H1 (cell line): Measurements from ENCODE around the gene NUBPL. TPM values are rescaled to one million over a fixed set of nuclear protein-coding genes. Genes with fewer than 3 reads are reported as not detected.

Source experiments
- CTCF ChIA-PET: fragments of 300-600 bp; sonication (Branson Sonifier 250); formaldehyde crosslinking; loops from one replicate; lab custom pipeline; 2021; ENCODE audit not compliant: partially characterized antibody; lab: Charles Lee
- POLR2A ChIA-PET: fragments of 300-600 bp; sonication (Branson Sonifier 250); formaldehyde crosslinking; loops from one replicate; lab custom pipeline; 2021; ENCODE audit warnings: inconsistent platforms; ENCODE audit not compliant: partially characterized antibody; lab: Charles Lee
- DNase-seq, 2 experiments: peaks; one replicate each; pipeline versions ENCODE4 v3.0.0 to v3.0.0-alpha.2; 2010 to 2022; ENCODE audit warnings: low spot score in 2 of 2, low read depth in 1 of 2, mixed read lengths in 1 of 2
- FAIRE-seq: peaks from 2 replicates; lab custom pipeline; 2011; peaks lifted over from hg19 to GRCh38; lab: Jason Lieb, UNC
- H2AFZ ChIP-seq: 2 replicates; pipeline ENCODE4 v1.8.1; 2012; ENCODE audit warnings: low read length, inconsistent platforms
- H2AK5ac ChIP-seq: 2 replicates; pipeline ENCODE4 v1.6.1; 2013; ENCODE audit warnings: low read depth, low read length
- H2BK120ac ChIP-seq: replicated peaks from 2 replicates; pipeline ENCODE3; 2013; ENCODE audit warnings: low read depth, low read length, inconsistent platforms
- H2BK12ac ChIP-seq: 2 replicates; pipeline ENCODE4 v1.6.1; 2013; ENCODE audit warnings: low read depth, low read length
- H2BK15ac ChIP-seq: 2 replicates; pipeline ENCODE4 v1.6.1; 2013; ENCODE audit warnings: low read length
- H2BK20ac ChIP-seq: 2 replicates; pipeline ENCODE4 v1.6.1; 2013; ENCODE audit warnings: low read length
- H2BK5ac ChIP-seq: 2 replicates; pipeline ENCODE4 v1.6.1; 2013; ENCODE audit warnings: low read depth, low read length
- H3K14ac ChIP-seq: 2 replicates; pipeline ENCODE4 v1.6.1; 2013; ENCODE audit warnings: inconsistent platforms; ENCODE audit not compliant: insufficient read length
- H3K18ac ChIP-seq: 2 replicates; pipeline ENCODE4 v1.6.1; 2013; ENCODE audit warnings: low read length; ENCODE audit errors: extremely low read depth
- H3K23ac ChIP-seq: 2 replicates; pipeline ENCODE4 v1.6.1; 2013; ENCODE audit warnings: inconsistent platforms; ENCODE audit not compliant: insufficient read length
- H3K23me2 ChIP-seq: 2 replicates; pipeline ENCODE4 v1.6.1; 2013; ENCODE audit warnings: low read depth, low read length
- H3K27ac ChIP-seq: 2 replicates; pipeline ENCODE4 v1.6.1; 2011; ENCODE audit warnings: low read depth, low read length, inconsistent platforms
- H3K27me3 ChIP-seq, 4 experiments: replicated peaks in 1 of 4; 1 replicate in 1 of 4; 2 replicates in 3 of 4; pipeline versions ENCODE4 v1.6.1 to v1.8.1; 2011 to 2013; ENCODE audit warnings: low read length in 3 of 4, mild to moderate bottlenecking in 3 of 4, inconsistent platforms in 2 of 4, mixed read lengths in 2 of 4, moderate library complexity in 1 of 4; ENCODE audit not compliant: control insufficient read depth in 3 of 4, insufficient read depth in 3 of 4; ENCODE audit errors: extremely low read depth in 1 of 4
- H3K36me3 ChIP-seq, 4 experiments: 2 replicates each; pipeline versions ENCODE4 v1.6.1 to v1.8.1; 2011 to 2013; ENCODE audit warnings: mild to moderate bottlenecking in 4 of 4, low read length in 3 of 4, moderate library complexity in 2 of 4, control low read depth in 1 of 4, inconsistent platforms in 1 of 4; ENCODE audit not compliant: insufficient read depth in 4 of 4, control insufficient read depth in 2 of 4
- H3K4ac ChIP-seq: replicated peaks from 2 replicates; pipeline ENCODE3; 2013; ENCODE audit warnings: low read length, low read depth, mixed read lengths, inconsistent platforms; ENCODE audit not compliant: insufficient read length
- H3K4me1 ChIP-seq, 4 experiments: replicated peaks in 1 of 4; 1 replicate in 1 of 4; 2 replicates in 3 of 4; pipeline versions ENCODE4 v1.6.1 to v1.8.1; 2011 to 2013; ENCODE audit warnings: low read length in 3 of 4, inconsistent platforms in 2 of 4, mixed read lengths in 1 of 4; ENCODE audit not compliant: insufficient read depth in 4 of 4, control insufficient read depth in 3 of 4
- H3K4me2 ChIP-seq, 2 experiments: 2 replicates each; pipeline versions ENCODE4 v1.6.1 to v1.8.1; 2011 to 2013; ENCODE audit warnings: low read depth in 2 of 2, low read length in 2 of 2, control low read depth in 1 of 2, inconsistent platforms in 1 of 2, mild to moderate bottlenecking in 1 of 2; ENCODE audit not compliant: insufficient read depth in 1 of 2
- H3K4me3 ChIP-seq, 4 experiments: fragments of 200-600, 300-600 bp in 1 of 4; sonication (generic), shearing (Covaris generic), sonication (Bioruptor Twin) in 1 of 4; 2 replicates each; pipeline versions ENCODE4 v1.5.1 to v1.8.1; 2011 to 2016; ENCODE audit warnings: low read length in 4 of 4, low read depth in 3 of 4, control low read depth in 2 of 4, inconsistent platforms in 2 of 4, mild to moderate bottlenecking in 2 of 4, mixed read lengths in 1 of 4, moderate library complexity in 1 of 4; ENCODE audit not compliant: insufficient read depth in 2 of 4; ENCODE audit errors: extremely low read depth in 1 of 4
- H3K56ac ChIP-seq: replicated peaks from 2 replicates; pipeline ENCODE3; 2013; ENCODE audit warnings: low read depth, mild to moderate bottlenecking, mixed read lengths, low read length, inconsistent platforms; ENCODE audit not compliant: insufficient read length
- H3K79me1 ChIP-seq: 2 replicates; pipeline ENCODE4 v1.6.1; 2013; ENCODE audit warnings: low read depth, low read length, control low read depth
- H3K79me2 ChIP-seq, 2 experiments: 2 replicates each; pipeline versions ENCODE4 v1.6.1 to v1.8.1; 2012 to 2013; ENCODE audit warnings: low read length in 2 of 2, mild to moderate bottlenecking in 2 of 2, inconsistent platforms in 1 of 2; ENCODE audit not compliant: insufficient read depth in 2 of 2, control insufficient read depth in 1 of 2
- H3K9ac ChIP-seq, 4 experiments: replicated peaks in 1 of 4; 1 replicate in 1 of 4; 2 replicates in 3 of 4; pipeline versions ENCODE4 v1.6.1 to v1.8.1; 2011 to 2013; ENCODE audit warnings: low read depth in 3 of 4, low read length in 3 of 4, control low read depth in 2 of 4, mild to moderate bottlenecking in 2 of 4, moderate library complexity in 2 of 4, inconsistent platforms in 1 of 4; ENCODE audit errors: extremely low read depth in 1 of 4
- H3K9me3 ChIP-seq, 2 experiments: 2 replicates each; pipeline versions ENCODE4 v1.6.1 to v1.8.1; 2012 to 2013; ENCODE audit warnings: mild to moderate bottlenecking in 2 of 2, moderate library complexity in 2 of 2, control low read depth in 1 of 2, inconsistent platforms in 1 of 2, low read depth in 1 of 2, low read length in 1 of 2, mixed read lengths in 1 of 2; ENCODE audit not compliant: insufficient read depth in 2 of 2
- H4K20me1 ChIP-seq, 2 experiments: replicated peaks in 1 of 2; 2 replicates each; pipeline versions ENCODE3 to v1.8.1; 2011 to 2013; ENCODE audit warnings: inconsistent platforms in 2 of 2, low read length in 2 of 2, mild to moderate bottlenecking in 1 of 2; ENCODE audit not compliant: insufficient read depth in 2 of 2, control insufficient read depth in 1 of 2
- H4K5ac ChIP-seq: 2 replicates; pipeline ENCODE4 v1.6.1; 2013; ENCODE audit warnings: low read length, low read depth, mixed read lengths, inconsistent platforms; ENCODE audit not compliant: insufficient read length
- H4K8ac ChIP-seq: 2 replicates; pipeline ENCODE4 v1.8.0; 2013; ENCODE audit warnings: mild to moderate bottlenecking, moderate library complexity, low read length, inconsistent platforms; ENCODE audit not compliant: insufficient read depth; ENCODE audit errors: extremely low read depth
- H4K91ac ChIP-seq: replicated peaks from 2 replicates; pipeline ENCODE3; 2013; ENCODE audit warnings: low read length, mixed read lengths, inconsistent platforms; ENCODE audit not compliant: insufficient read length
- ATF3 ChIP-seq: IDR thresholded peaks from 2 replicates; pipeline ENCODE4 v1.6.1; 2011; ENCODE audit warnings: low read depth, mild to moderate bottlenecking, low read length; ENCODE audit not compliant: insufficient read depth
- BACH1 ChIP-seq: IDR thresholded peaks from 2 replicates; pipeline ENCODE4 v1.6.1; 2012; ENCODE audit warnings: low read length, improper control_type of control experiment
- BRCA1 ChIP-seq: IDR thresholded peaks from 2 replicates; pipeline ENCODE4 v1.6.1; 2012; ENCODE audit warnings: low read depth, low read length, improper control_type of control experiment
- CEBPB ChIP-seq: IDR thresholded peaks from 2 replicates; pipeline ENCODE4 v1.6.1; 2012; ENCODE audit warnings: low read depth, low read length
- SIN3A ChIP-seq, 2 experiments: IDR thresholded peaks in 1 of 2; conservative IDR thresholded peaks in 1 of 2; 2 replicates each; pipeline ENCODE4 v1.6.1; 2011 to 2012; ENCODE audit warnings: low read length in 2 of 2, improper control_type of control experiment in 1 of 2, low read depth in 1 of 2, mild to moderate bottlenecking in 1 of 2
- SIX5 ChIP-seq: IDR thresholded peaks from 2 replicates; pipeline ENCODE4 v1.6.1; 2011; ENCODE audit warnings: mild to moderate bottlenecking, low read depth, low read length
- polyA plus RNA-seq, 7 experiments: library from polyadenylated mRNA; depleted of rRNA in 3 of 7; stranded (reverse) in 5 of 7; unstranded in 2 of 7; fragments of >200 nt in 5 of 7; fragments of 200-250 nt in 2 of 7; gene quantifications; 1 replicate in 5 of 7; 2 replicates in 1 of 7; 4 replicates in 1 of 7; pipeline versions ENCODE4 v1.2.1 to v1.2.3, GENCODE V29; 2011 to 2013; ENCODE audit warnings: missing spikeins in 2 of 7, mixed read lengths in 2 of 7
- total RNA-seq: library from RNA; stranded (reverse); fragmentation: NEBNext Ultra II Directional; extraction: Animal tissue kit (Norgen Biotek cat#: 25700); gene quantifications from 2 replicates; pipeline ENCODE4 v1.2.1, GENCODE V29; 2021

The NUBPL gene
- total and polyA plus RNA-seq, 2 of the 8 experiments (the other 6 are each of a cell fraction or from before 2014, with no cell fraction given): 1.6 to 6.8 TPM

GRCh38 chr14:31827325-31827724 lies 266.1 kb downstream of the NUBPL start:
- ChIA-PET POLR2A (no interaction called here), CTCF (no interaction called here)
- Histone ChIP-seq H2BK20ac (no peak overlapping the region), H3K9me3 (no peaks in the 10 kb centered on the region), H3K9ac (no peak overlapping the region), H4K8ac (no peak overlapping the region), H2AFZ (no peak overlapping the region), H4K20me1 (no peaks in the 10 kb centered on the region), H3K36me3 (no peaks in the 10 kb centered on the region), H2AK5ac (no peak overlapping the region), H3K4me2 (no peak overlapping the region), H3K4me1 (no peaks in the 10 kb centered on the region), H3K27ac (no peak overlapping the region), H3K23ac (no peak overlapping the region), H4K5ac (no peak overlapping the region), H2BK5ac (no peak overlapping the region), H3K4me3 (no peak overlapping the region), H3K56ac (no peak overlapping the region), H3K79me1 (no peaks in the 10 kb centered on the region), H3K23me2 (peaks cover 2% of the 10 kb centered on the region; the same call in 1 of the 2 replicates), H3K79me2 (no peaks in the 10 kb centered on the region), H3K18ac (no peak overlapping the region), H3K14ac (no peak overlapping the region), H2BK120ac (no peak overlapping the region), H3K4ac (no peak overlapping the region), H4K91ac (no peak overlapping the region), H3K27me3 (no peaks in the 10 kb centered on the region), H2BK15ac (no peak overlapping the region), H2BK12ac (no peak overlapping the region)
- FAIRE-seq (no peak), DNase-seq (no peak)
- TF ChIP-seq SIN3A (conservative IDR thresholded peaks at IDR 0.05 in 1 of 2, IDR thresholded peaks at IDR 0.05 in 1 of 2; ENCODE audit: low read depth in 1 of 2, low read length in 2 of 2): no peak
- TF ChIP-seq ATF3: no peak
- TF ChIP-seq BACH1: no peak
- TF ChIP-seq BRCA1: no peak
- TF ChIP-seq SIX5: no peak
- no peak for TF ChIP-seq CEBPB
